HL-60 (cell line): ENCODE data around the gene SLC24A3.

ENCODE experiments used
- POLR2AphosphoS5 ChIP-seq: IDR thresholded peaks from 2 replicates; pipeline ENCODE4 v1.6.1; 2012; ENCODE audit warnings: low read depth
- TF ChIP-seq, protein P1 (sequence below): IDR thresholded peaks from one replicate; pipeline ENCODE4 v1.5.1; 2011; ENCODE audit warnings: low read length, control low read depth, inconsistent platforms; ENCODE audit not compliant: insufficient read depth
- TF ChIP-seq, protein P2 (sequence below): IDR thresholded peaks from 2 replicates; pipeline ENCODE4 v1.6.1; 2012; ENCODE audit warnings: low read depth; ENCODE audit not compliant: insufficient replicate concordance

DNA sequence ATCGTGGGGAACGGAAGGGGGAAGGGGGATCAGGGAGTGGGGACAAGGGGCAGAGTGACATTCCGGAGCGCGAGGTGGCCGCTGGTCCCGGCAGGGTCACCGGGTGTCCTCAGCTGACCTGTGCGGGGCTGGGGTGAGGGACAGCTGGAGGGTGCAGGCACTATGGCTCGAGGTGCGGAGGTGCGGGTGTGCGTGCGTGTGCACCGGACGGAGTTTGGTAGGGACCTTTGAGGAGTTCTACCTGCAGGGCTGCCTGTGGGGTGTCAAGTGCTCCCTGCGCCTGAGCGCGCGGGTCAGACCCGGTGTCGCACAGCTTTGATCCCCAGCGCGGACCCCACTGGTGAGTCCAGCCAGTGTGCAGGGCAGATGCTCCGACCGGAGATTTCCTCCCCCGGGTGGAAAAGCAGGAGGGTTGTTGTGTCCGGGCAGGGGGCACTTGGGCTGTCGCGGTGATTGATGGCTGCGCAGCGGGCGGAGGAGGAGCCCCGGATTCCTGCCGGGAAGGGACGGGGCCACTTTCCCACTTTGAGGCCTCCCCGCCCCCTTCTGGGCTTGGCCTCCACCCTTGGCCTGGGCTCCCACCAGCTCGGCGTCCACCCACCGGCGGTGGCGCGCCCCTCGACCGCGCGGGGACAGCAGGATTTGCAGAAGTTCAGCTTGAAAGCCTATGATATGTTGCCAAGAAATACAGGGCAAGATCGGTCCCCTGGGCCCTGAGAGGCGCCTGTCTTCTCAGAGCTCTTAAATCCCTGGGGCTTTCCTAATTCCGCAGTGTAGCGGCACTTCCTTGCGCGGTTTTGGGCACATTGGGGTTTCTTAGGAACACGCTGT is 546.3 kb downstream of the SLC24A3 start:
- TF ChIP-seq, protein P1, sequence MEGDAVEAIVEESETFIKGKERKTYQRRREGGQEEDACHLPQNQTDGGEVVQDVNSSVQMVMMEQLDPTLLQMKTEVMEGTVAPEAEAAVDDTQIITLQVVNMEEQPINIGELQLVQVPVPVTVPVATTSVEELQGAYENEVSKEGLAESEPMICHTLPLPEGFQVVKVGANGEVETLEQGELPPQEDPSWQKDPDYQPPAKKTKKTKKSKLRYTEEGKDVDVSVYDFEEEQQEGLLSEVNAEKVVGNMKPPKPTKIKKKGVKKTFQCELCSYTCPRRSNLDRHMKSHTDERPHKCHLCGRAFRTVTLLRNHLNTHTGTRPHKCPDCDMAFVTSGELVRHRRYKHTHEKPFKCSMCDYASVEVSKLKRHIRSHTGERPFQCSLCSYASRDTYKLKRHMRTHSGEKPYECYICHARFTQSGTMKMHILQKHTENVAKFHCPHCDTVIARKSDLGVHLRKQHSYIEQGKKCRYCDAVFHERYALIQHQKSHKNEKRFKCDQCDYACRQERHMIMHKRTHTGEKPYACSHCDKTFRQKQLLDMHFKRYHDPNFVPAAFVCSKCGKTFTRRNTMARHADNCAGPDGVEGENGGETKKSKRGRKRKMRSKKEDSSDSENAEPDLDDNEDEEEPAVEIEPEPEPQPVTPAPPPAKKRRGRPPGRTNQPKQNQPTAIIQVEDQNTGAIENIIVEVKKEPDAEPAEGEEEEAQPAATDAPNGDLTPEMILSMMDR, result no peak
- TF ChIP-seq, protein P2, sequence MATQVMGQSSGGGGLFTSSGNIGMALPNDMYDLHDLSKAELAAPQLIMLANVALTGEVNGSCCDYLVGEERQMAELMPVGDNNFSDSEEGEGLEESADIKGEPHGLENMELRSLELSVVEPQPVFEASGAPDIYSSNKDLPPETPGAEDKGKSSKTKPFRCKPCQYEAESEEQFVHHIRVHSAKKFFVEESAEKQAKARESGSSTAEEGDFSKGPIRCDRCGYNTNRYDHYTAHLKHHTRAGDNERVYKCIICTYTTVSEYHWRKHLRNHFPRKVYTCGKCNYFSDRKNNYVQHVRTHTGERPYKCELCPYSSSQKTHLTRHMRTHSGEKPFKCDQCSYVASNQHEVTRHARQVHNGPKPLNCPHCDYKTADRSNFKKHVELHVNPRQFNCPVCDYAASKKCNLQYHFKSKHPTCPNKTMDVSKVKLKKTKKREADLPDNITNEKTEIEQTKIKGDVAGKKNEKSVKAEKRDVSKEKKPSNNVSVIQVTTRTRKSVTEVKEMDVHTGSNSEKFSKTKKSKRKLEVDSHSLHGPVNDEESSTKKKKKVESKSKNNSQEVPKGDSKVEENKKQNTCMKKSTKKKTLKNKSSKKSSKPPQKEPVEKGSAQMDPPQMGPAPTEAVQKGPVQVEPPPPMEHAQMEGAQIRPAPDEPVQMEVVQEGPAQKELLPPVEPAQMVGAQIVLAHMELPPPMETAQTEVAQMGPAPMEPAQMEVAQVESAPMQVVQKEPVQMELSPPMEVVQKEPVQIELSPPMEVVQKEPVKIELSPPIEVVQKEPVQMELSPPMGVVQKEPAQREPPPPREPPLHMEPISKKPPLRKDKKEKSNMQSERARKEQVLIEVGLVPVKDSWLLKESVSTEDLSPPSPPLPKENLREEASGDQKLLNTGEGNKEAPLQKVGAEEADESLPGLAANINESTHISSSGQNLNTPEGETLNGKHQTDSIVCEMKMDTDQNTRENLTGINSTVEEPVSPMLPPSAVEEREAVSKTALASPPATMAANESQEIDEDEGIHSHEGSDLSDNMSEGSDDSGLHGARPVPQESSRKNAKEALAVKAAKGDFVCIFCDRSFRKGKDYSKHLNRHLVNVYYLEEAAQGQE, result no peak
- TF ChIP-seq POLR2AphosphoS5, result no peak
